ENCODE data around the gene GRAP2.

DNA sequence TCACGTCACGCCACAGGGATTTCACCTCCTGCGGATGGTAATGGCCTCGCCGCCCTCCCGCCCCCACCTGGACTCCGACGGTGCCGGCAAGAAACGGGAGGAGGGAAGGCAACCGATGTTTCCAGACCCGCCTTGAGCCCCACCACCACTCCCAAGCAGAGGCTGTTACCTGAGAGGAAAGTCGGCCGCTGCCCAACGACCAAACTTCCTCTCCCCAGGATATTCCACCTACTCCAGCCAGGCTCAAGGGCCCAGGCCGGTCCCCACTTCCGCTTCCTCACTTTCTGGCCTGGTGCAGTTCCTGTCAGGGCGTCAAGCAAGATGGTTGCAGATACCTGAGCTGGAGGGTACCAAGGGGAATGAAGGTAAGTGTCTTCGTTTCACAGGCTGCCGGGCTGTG, 7.4 kb upstream of the GRAP2 start, which contains the start of gene ENTHD1:
- TF ChIP-seq, protein P1, sequence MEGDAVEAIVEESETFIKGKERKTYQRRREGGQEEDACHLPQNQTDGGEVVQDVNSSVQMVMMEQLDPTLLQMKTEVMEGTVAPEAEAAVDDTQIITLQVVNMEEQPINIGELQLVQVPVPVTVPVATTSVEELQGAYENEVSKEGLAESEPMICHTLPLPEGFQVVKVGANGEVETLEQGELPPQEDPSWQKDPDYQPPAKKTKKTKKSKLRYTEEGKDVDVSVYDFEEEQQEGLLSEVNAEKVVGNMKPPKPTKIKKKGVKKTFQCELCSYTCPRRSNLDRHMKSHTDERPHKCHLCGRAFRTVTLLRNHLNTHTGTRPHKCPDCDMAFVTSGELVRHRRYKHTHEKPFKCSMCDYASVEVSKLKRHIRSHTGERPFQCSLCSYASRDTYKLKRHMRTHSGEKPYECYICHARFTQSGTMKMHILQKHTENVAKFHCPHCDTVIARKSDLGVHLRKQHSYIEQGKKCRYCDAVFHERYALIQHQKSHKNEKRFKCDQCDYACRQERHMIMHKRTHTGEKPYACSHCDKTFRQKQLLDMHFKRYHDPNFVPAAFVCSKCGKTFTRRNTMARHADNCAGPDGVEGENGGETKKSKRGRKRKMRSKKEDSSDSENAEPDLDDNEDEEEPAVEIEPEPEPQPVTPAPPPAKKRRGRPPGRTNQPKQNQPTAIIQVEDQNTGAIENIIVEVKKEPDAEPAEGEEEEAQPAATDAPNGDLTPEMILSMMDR (IDR thresholded peaks at IDR 0.05) = no peak
- no peak for TF ChIP-seq POLR2A (IDR thresholded peaks at IDR 0.05)
